ENCODE measurements around the gene FAM110D.

GRCh38 chr1:26109229-26110164 lies 49.4 kb upstream of the FAM110D start:
- no peak for TF ChIP-seq RAD21 (IDR thresholded peaks at IDR 0.05 in 1 of 2, conservative IDR thresholded peaks at IDR 0.05 in 1 of 2; ENCODE audit: low read depth in 2 of 2, low read length in 2 of 2)
- TF ChIP-seq TCF12 (IDR thresholded peaks at IDR 0.05; ENCODE audit: low read depth, low read length), result no peak
- TF ChIP-seq, protein P1, sequence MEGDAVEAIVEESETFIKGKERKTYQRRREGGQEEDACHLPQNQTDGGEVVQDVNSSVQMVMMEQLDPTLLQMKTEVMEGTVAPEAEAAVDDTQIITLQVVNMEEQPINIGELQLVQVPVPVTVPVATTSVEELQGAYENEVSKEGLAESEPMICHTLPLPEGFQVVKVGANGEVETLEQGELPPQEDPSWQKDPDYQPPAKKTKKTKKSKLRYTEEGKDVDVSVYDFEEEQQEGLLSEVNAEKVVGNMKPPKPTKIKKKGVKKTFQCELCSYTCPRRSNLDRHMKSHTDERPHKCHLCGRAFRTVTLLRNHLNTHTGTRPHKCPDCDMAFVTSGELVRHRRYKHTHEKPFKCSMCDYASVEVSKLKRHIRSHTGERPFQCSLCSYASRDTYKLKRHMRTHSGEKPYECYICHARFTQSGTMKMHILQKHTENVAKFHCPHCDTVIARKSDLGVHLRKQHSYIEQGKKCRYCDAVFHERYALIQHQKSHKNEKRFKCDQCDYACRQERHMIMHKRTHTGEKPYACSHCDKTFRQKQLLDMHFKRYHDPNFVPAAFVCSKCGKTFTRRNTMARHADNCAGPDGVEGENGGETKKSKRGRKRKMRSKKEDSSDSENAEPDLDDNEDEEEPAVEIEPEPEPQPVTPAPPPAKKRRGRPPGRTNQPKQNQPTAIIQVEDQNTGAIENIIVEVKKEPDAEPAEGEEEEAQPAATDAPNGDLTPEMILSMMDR (IDR thresholded peaks at IDR 0.05; ENCODE audit: control extremely low read depth in 1 of 3, insufficient read depth in 1 of 3, low read depth in 1 of 3, low read length in 3 of 3), result no peak
- TF ChIP-seq ATF3 (IDR thresholded peaks at IDR 0.05; ENCODE audit: insufficient read depth, low read depth, low read length), result no peak
- TF ChIP-seq CEBPB (IDR thresholded peaks at IDR 0.05; ENCODE audit: low read depth, low read length), result no peak
- TF ChIP-seq NRF1 (IDR thresholded peaks at IDR 0.05; ENCODE audit: low read depth, low read length), result no peak
- TF ChIP-seq CTBP2 (IDR thresholded peaks at IDR 0.05; ENCODE audit: borderline replicate concordance, insufficient read depth, insufficient read length, low read length), result no peak
- TF ChIP-seq TBP (IDR thresholded peaks at IDR 0.05; ENCODE audit: low read depth, low read length), result no peak
- no peak for TF ChIP-seq EP300 (IDR thresholded peaks at IDR 0.05; ENCODE audit: borderline replicate concordance in 1 of 2, low read depth in 2 of 2, low read length in 2 of 2)
- TF ChIP-seq EZH2 (IDR thresholded peaks at IDR 0.05; ENCODE audit: low read depth, low read length, severe bottlenecking), result no peak
